H1 (cell line): Measurements from ENCODE around the gene IRF3.

Experiments used
- CREB1 ChIP-seq: IDR thresholded peaks from 2 replicates; pipeline ENCODE4 v1.6.1; 2012; ENCODE audit warnings: inconsistent platforms
- EP300 ChIP-seq, 2 experiments: IDR thresholded peaks; 1 replicate in 1 of 2; 2 replicates in 1 of 2; pipeline ENCODE4 v1.6.1; 2011 to 2012; ENCODE audit warnings: low read depth in 2 of 2, low read length in 2 of 2, mild to moderate bottlenecking in 2 of 2, borderline replicate concordance in 1 of 2, inconsistent platforms in 1 of 2, moderate library complexity in 1 of 2
- EZH2 ChIP-seq: fragments of 200-600 bp; sonication (generic); IDR thresholded peaks from 2 replicates; pipeline ENCODE4 v1.7.1; 2012; ENCODE audit warnings: low read depth, mild to moderate bottlenecking, moderate library complexity, low read length, inconsistent platforms; ENCODE audit not compliant: severe bottlenecking
- POLR2A ChIP-seq, 2 experiments: IDR thresholded peaks; 1 replicate in 1 of 2; 2 replicates in 1 of 2; pipeline ENCODE4 v1.6.1; 2011; ENCODE audit warnings: low read depth in 2 of 2, low read length in 2 of 2, mild to moderate bottlenecking in 2 of 2; ENCODE audit errors: control extremely low read depth in 1 of 2
- POLR2AphosphoS5 ChIP-seq: IDR thresholded peaks from 2 replicates; pipeline ENCODE4 v1.6.1; 2011; ENCODE audit warnings: low read depth, low read length
- RAD21 ChIP-seq, 2 experiments: IDR thresholded peaks in 1 of 2; conservative IDR thresholded peaks in 1 of 2; 2 replicates each; pipeline ENCODE4 v1.6.1; 2011; ENCODE audit warnings: low read depth in 2 of 2, low read length in 2 of 2, improper control_type of control experiment in 1 of 2, inconsistent platforms in 1 of 2, mild to moderate bottlenecking in 1 of 2, moderate library complexity in 1 of 2
- SIN3A ChIP-seq, 2 experiments: IDR thresholded peaks in 1 of 2; conservative IDR thresholded peaks in 1 of 2; 2 replicates each; pipeline ENCODE4 v1.6.1; 2011 to 2012; ENCODE audit warnings: low read length in 2 of 2, improper control_type of control experiment in 1 of 2, low read depth in 1 of 2, mild to moderate bottlenecking in 1 of 2
- TBP ChIP-seq: IDR thresholded peaks from 2 replicates; pipeline ENCODE4 v1.6.1; 2011; ENCODE audit warnings: low read depth, low read length, improper control_type of control experiment
- ZNF274 ChIP-seq: IDR thresholded peaks from 2 replicates; pipeline ENCODE4 v1.7.0; 2012; ENCODE audit warnings: low read length, borderline replicate concordance; ENCODE audit errors: extremely low read depth
- TF ChIP-seq, protein P1 (sequence below), 3 experiments: IDR thresholded peaks; 1 replicate in 2 of 3; 2 replicates in 1 of 3; pipeline versions ENCODE4 v1.5.1 to v1.6.1; 2011; ENCODE audit warnings: low read length in 3 of 3, mild to moderate bottlenecking in 3 of 3, inconsistent platforms in 2 of 3, low read depth in 1 of 3, moderate library complexity in 1 of 3; ENCODE audit not compliant: insufficient read depth in 1 of 3; ENCODE audit errors: control extremely low read depth in 1 of 3

DNA sequence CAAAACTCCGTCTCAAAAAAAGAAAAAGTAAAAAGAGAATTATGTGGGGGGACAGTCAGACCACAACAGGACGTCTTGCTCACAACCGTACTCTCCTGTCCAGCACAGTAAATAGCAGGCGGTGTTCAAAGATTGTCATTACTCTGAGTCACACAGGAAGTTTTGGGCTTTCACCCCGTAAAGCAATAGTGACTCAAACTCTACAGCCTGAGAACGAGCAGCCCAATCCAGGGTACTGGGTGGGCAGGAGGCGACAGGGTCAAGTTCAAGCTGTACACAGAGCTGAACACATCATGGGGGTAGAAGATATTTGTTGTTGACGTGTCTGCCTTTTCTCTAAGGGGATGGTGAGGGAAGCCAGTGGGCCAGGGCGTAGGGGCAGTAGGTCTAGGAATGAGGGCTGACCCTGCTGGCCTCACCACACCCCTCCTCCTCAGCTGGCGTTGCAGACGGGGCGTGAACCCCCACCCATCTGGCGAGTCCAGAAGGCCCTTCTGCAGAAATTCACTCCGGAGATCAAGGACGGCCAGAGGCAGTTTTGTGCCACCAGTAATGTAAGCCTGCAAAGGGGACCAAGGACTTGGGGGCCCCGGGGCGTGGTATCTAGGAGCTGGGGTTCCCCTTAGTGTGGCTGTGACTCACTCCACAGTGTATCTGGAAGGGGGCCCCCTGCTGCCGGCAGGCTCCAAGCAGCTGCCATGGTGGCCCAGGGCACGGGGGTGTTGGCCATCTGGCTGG lies 51.4 kb downstream of the IRF3 start:
- TF ChIP-seq POLR2AphosphoS5 = no peak; the same call in 1 of the 2 replicates
- TF ChIP-seq, protein P1, sequence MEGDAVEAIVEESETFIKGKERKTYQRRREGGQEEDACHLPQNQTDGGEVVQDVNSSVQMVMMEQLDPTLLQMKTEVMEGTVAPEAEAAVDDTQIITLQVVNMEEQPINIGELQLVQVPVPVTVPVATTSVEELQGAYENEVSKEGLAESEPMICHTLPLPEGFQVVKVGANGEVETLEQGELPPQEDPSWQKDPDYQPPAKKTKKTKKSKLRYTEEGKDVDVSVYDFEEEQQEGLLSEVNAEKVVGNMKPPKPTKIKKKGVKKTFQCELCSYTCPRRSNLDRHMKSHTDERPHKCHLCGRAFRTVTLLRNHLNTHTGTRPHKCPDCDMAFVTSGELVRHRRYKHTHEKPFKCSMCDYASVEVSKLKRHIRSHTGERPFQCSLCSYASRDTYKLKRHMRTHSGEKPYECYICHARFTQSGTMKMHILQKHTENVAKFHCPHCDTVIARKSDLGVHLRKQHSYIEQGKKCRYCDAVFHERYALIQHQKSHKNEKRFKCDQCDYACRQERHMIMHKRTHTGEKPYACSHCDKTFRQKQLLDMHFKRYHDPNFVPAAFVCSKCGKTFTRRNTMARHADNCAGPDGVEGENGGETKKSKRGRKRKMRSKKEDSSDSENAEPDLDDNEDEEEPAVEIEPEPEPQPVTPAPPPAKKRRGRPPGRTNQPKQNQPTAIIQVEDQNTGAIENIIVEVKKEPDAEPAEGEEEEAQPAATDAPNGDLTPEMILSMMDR (IDR thresholded peaks at IDR 0.05; ENCODE audit: control extremely low read depth in 1 of 3, insufficient read depth in 1 of 3, low read depth in 1 of 3, low read length in 3 of 3) = no peak
- TF ChIP-seq EZH2 = no peak
- no peak for TF ChIP-seq CREB1
- TF ChIP-seq EP300 (IDR thresholded peaks at IDR 0.05; ENCODE audit: borderline replicate concordance in 1 of 2, low read depth in 2 of 2, low read length in 2 of 2) = no peak
- no peak for TF ChIP-seq RAD21 (IDR thresholded peaks at IDR 0.05 in 1 of 2, conservative IDR thresholded peaks at IDR 0.05 in 1 of 2; ENCODE audit: low read depth in 2 of 2, low read length in 2 of 2)
- no peak for TF ChIP-seq POLR2A (IDR thresholded peaks at IDR 0.05; ENCODE audit: control extremely low read depth in 1 of 2, low read depth in 2 of 2, low read length in 2 of 2)
- no peak for TF ChIP-seq SIN3A (conservative IDR thresholded peaks at IDR 0.05 in 1 of 2, IDR thresholded peaks at IDR 0.05 in 1 of 2; ENCODE audit: low read depth in 1 of 2, low read length in 2 of 2)
- TF ChIP-seq ZNF274 = no peak
- TF ChIP-seq TBP = no peak
